ENCODE results near the gene DUSP15. TPM values are rescaled to one million over a fixed set of nuclear protein-coding genes. Genes with fewer than 3 reads are reported as not detected.

The DUSP15 gene
- total RNA-seq, 1 donor from 2014 or later, result 19.3 TPM

GRCh38 chr20:31838646-31839292 is 31.6 kb downstream of the DUSP15 start:
- Mint-ChIP-seq H3K9me3 (ENCODE audit: unreplicated experiment) (peaks cover 5% of the 10 kb centered on the region), H3K27ac (ENCODE audit: unreplicated experiment) (no peak overlapping the region)

GRCh38 chr20:31837896-31838397 is 32.4 kb downstream of the DUSP15 start:
- H3K4me1 Mint-ChIP-seq (ENCODE audit: low read depth, unreplicated experiment), result peaks cover 19% of the 10 kb centered on the region
- H3K27me3 Mint-ChIP-seq (ENCODE audit: unreplicated experiment), result peaks cover 4% of the 10 kb centered on the region

More at GRCh38 chr20:31838646-31839292, 31.6 kb downstream of the DUSP15 start:
- TF ChIP-seq CTCF (IDR thresholded peaks at IDR 0.05; ENCODE audit: partially characterized antibody, unreplicated experiment), result no peak
- Mint-ChIP-seq H3K36me3 (ENCODE audit: unreplicated experiment) (no peaks in the 10 kb centered on the region), H3K4me1 (ENCODE audit: low read depth, unreplicated experiment) (peaks cover 23% of the 10 kb centered on the region), H3K4me3 (ENCODE audit: unreplicated experiment) (no peak overlapping the region), H3K27me3 (ENCODE audit: unreplicated experiment) (peaks cover 5% of the 10 kb centered on the region)
- DNase-seq, result no peak

GRCh38 chr20:31836853-31837608 is 33.3 kb downstream of the DUSP15 start:
- Mint-ChIP-seq H3K4me1 (ENCODE audit: low read depth, unreplicated experiment) (peaks cover 14% of the 10 kb centered on the region), H3K36me3 (ENCODE audit: unreplicated experiment) (no peaks in the 10 kb centered on the region), H3K9me3 (ENCODE audit: unreplicated experiment) (peaks cover 7% of the 10 kb centered on the region), H3K4me3 (ENCODE audit: unreplicated experiment) (no peak overlapping the region), H3K27me3 (ENCODE audit: unreplicated experiment) (peaks cover 5% of the 10 kb centered on the region), H3K27ac (ENCODE audit: unreplicated experiment) (no peak overlapping the region)
- no peak for DNase-seq
- no peak for TF ChIP-seq CTCF (IDR thresholded peaks at IDR 0.05; ENCODE audit: partially characterized antibody, unreplicated experiment)

More at GRCh38 chr20:31837896-31838397, 32.4 kb downstream of the DUSP15 start:
- Mint-ChIP-seq H3K9me3 (ENCODE audit: unreplicated experiment) (peaks cover 3% of the 10 kb centered on the region), H3K27ac (ENCODE audit: unreplicated experiment) (no peak overlapping the region), H3K4me3 (ENCODE audit: unreplicated experiment) (no peak overlapping the region), H3K36me3 (ENCODE audit: unreplicated experiment) (no peaks in the 10 kb centered on the region)
- no peak for DNase-seq
- no peak for TF ChIP-seq CTCF (IDR thresholded peaks at IDR 0.05; ENCODE audit: partially characterized antibody, unreplicated experiment)

- no peak for TF ChIP-seq CTCF (IDR thresholded peaks at IDR 0.05; ENCODE audit: partially characterized antibody, unreplicated experiment)
- DNase-seq, result no peak
- no peak overlapping the region for H3K27ac Mint-ChIP-seq (ENCODE audit: unreplicated experiment)
These were observed 34.1 kb downstream of the DUSP15 start for GRCh38 chr20:31835977-31836852.

More at GRCh38 chr20:31835977-31836852, 34.1 kb downstream of the DUSP15 start:
- H3K4me1 Mint-ChIP-seq (ENCODE audit: low read depth, unreplicated experiment), result peaks cover 14% of the 10 kb centered on the region
- H3K9me3 Mint-ChIP-seq (ENCODE audit: unreplicated experiment), result peaks cover 7% of the 10 kb centered on the region
- H3K4me3 Mint-ChIP-seq (ENCODE audit: unreplicated experiment), result no peak overlapping the region
- no peaks in the 10 kb centered on the region for H3K36me3 Mint-ChIP-seq (ENCODE audit: unreplicated experiment)
- peaks cover 5% of the 10 kb centered on the region for H3K27me3 Mint-ChIP-seq (ENCODE audit: unreplicated experiment)

Measured in glutamatergic neuron (in vitro differentiated cells).